Lung (tissue), 12 donors: ENCODE measurements around the gene SENP3. TPM values are rescaled to one million over a fixed set of nuclear protein-coding genes. Genes with fewer than 3 reads are reported as not detected.
A peak's percentile ranks its signal among the peaks of the same experiment; 100 is the strongest.

Experiments
- ATAC-seq: fragments of 200-7000 bp; cut with Tn5 transposase; one replicate; pipeline ENCODE4 v1.9.1; 2020; ENCODE audit warnings: moderate number of reproducible peaks; ENCODE audit not compliant: insufficient read depth, low FRiP score
- DNase-seq, 3 donors: peaks; one replicate each; pipeline ENCODE4 v3.0.0-alpha.2; 2013 to 2017
- H3K27ac ChIP-seq, 2 donors: one replicate each; pipeline ENCODE4 v1.5.1; 2013; ENCODE audit warnings: mild to moderate bottlenecking in 2 of 2, moderate library complexity in 2 of 2, control low read depth in 1 of 2, inconsistent platforms in 1 of 2, low read depth in 1 of 2, low read length in 1 of 2
- H3K27me3 ChIP-seq, 3 donors: one replicate each; pipeline ENCODE4 v1.5.1; 2013; ENCODE audit warnings: low read length in 2 of 3; ENCODE audit not compliant: control insufficient read depth in 3 of 3, insufficient read depth in 3 of 3
- H3K36me3 ChIP-seq, 4 donors: one replicate each; pipeline ENCODE4 v1.5.1; 2013; ENCODE audit warnings: low read length in 4 of 4, mild to moderate bottlenecking in 1 of 4, moderate library complexity in 1 of 4; ENCODE audit not compliant: control insufficient read depth in 4 of 4, insufficient read depth in 4 of 4
- H3K4me1 ChIP-seq, 5 donors: one replicate each; pipeline ENCODE4 v1.5.1; 2013; ENCODE audit warnings: low read length in 5 of 5, mild to moderate bottlenecking in 2 of 5, moderate library complexity in 1 of 5; ENCODE audit not compliant: control insufficient read depth in 5 of 5, insufficient read depth in 5 of 5
- H3K4me3 ChIP-seq: one replicate; pipeline ENCODE4 v1.5.1; 2013; ENCODE audit warnings: mild to moderate bottlenecking, control low read depth, moderate library complexity
- H3K9ac ChIP-seq, 2 donors: one replicate each; pipeline ENCODE4 v1.5.1; 2013; ENCODE audit warnings: low read length in 2 of 2, control low read depth in 1 of 2; ENCODE audit not compliant: insufficient read depth in 1 of 2
- H3K9me3 ChIP-seq, 4 donors: one replicate each; pipeline ENCODE4 v1.5.1; 2013; ENCODE audit warnings: low read length in 3 of 4, mild to moderate bottlenecking in 1 of 4, moderate library complexity in 1 of 4; ENCODE audit not compliant: control insufficient read depth in 4 of 4, insufficient read depth in 3 of 4
- CTCF ChIP-seq: IDR thresholded peaks from 2 replicates; pipeline ENCODE4 v1.5.1; 2012; ENCODE audit warnings: mild to moderate bottlenecking; ENCODE audit errors: control extremely low read depth, extremely low read depth
- WGBS, 2 donors: extraction: QIAGEN DNeasy Blood & Tissue Kit; methylation state at CpG; one replicate each; pipeline ENCODE4 v1.1.7; 2013; 5-methylcytosine and 5-hydroxymethylcytosine counted together
- polyA plus RNA-seq, 2 donors: library from polyadenylated mRNA; stranded (reverse); fragments of 200-250 nt; gene quantifications; one replicate each; pipeline ENCODE4 v1.2.1, GENCODE V29; 2013
- total RNA-seq, 2 donors: library from RNA; depleted of rRNA in 1 of 2; stranded (reverse); fragments of >200 nt in 1 of 2; gene quantifications; one replicate each; pipeline ENCODE4 v1.2.1, GENCODE V29; 2014 to 2021
- donor health status: control.
- donor health status: control.
- donor health status: Bipolar disorder and iron deficiency.
- donor health status: healthy.
- donor health status: DM: yes; HTN: yes; CAD: no.

The SENP3 gene
- total and polyA plus RNA-seq, 4 donors = 34.0 to 54.4 (median 48.6) TPM

- Histone ChIP-seq H3K27me3 (no peaks in the 10 kb centered on the region), H3K4me3 (no peak overlapping the region), H3K9ac (no peak overlapping the region), H3K9me3 (no peaks in the 10 kb centered on the region), H3K27ac (no peak overlapping the region), H3K4me1 (peaks cover 0 to 6% (median 0%) of the 10 kb centered on the region in 5 donors), H3K36me3 (peaks cover 23 to 48% (median 29%) of the 10 kb centered on the region in 4 donors)
- ATAC-seq (no peak), DNase-seq (no peak)
- no peak for TF ChIP-seq CTCF
- 80 to 86% methylated on average over 17 of the region's 17 CpGs for WGBS, 2 donors
Measured at GRCh38 chr17:7513850-7514419, 47.8 kb upstream of the SENP3 start.

- TF ChIP-seq CTCF = no peak
- DNase-seq (no peak), ATAC-seq (no peak)
- Histone ChIP-seq H3K27ac (no peak overlapping the region), H3K4me1 (peaks cover 0 to 6% (median 0%) of the 10 kb centered on the region in 5 donors), H3K36me3 (peaks cover 14 to 33% (median 17%) of the 10 kb centered on the region in 4 donors), H3K4me3 (no peak overlapping the region), H3K27me3 (no peaks in the 10 kb centered on the region), H3K9me3 (no peaks in the 10 kb centered on the region), H3K9ac (no peak overlapping the region)
- 76 to 80% methylated on average over 13 of the region's 13 CpGs for WGBS, 2 donors
Measured at GRCh38 chr17:7515911-7516610, 45.7 kb upstream of the SENP3 start.

GRCh38 chr17:7523033-7523432, 38.7 kb upstream of the SENP3 start:
- Histone ChIP-seq H3K9ac (no peak overlapping the region), H3K4me3 (no peak overlapping the region), H3K4me1 (no peaks in the 10 kb centered on the region), H3K36me3 (no peaks in the 10 kb centered on the region), H3K9me3 (no peaks in the 10 kb centered on the region), H3K27ac (no peak overlapping the region), H3K27me3 (no peaks in the 10 kb centered on the region)
- ATAC-seq = no peak
- peak; percentile 19 for TF ChIP-seq CTCF
- WGBS, 2 donors = 34 to 47% methylated on average over 10 of the region's 10 CpGs
- no peak for DNase-seq
